A673 (cell line): ENCODE measurements around the gene ARL8A. TPM values are rescaled to one million over a fixed set of nuclear protein-coding genes. Genes with fewer than 3 reads are reported as not detected.

ENCODE experiments used
- BruUV-seq: library from RNA; stranded (reverse); fragments of 400-500 nt; replicated peaks from 2 replicates; lab custom pipeline; 2021; lab: Mats Ljungman, UMichigan
- CTCF ChIA-PET: fragments of 300-600 bp; sonication (Branson Sonifier 250); formaldehyde crosslinking; loops from one replicate; lab custom pipeline; 2022; ENCODE audit warnings: antibody characterized with exemption; lab: Charles Lee
- POLR2A ChIA-PET: fragments of 300-600 bp; sonication (Branson Sonifier 250); formaldehyde crosslinking; loops from one replicate; lab custom pipeline; 2022; ENCODE audit warnings: antibody characterized with exemption; ENCODE audit not compliant: low non-redundant PET; lab: Charles Lee
- DNase-seq: peaks from one replicate; pipeline ENCODE4 v3.0.0-alpha.2; 2015; ENCODE audit warnings: low spot score
- H3K27ac ChIP-seq: fragments of 200-600 bp; sonication (generic); 2 replicates; pipeline ENCODE4 v1.5.1; 2016; ENCODE audit warnings: mixed run types, low read depth, mild to moderate bottlenecking, mixed read lengths, antibody characterized with exemption, low read length; ENCODE audit not compliant: poor library complexity, severe bottlenecking
- H3K27me3 ChIP-seq: fragments of 200-600 bp; sonication (generic); replicated peaks from 2 replicates; pipeline ENCODE4 v1.6.1; 2017; ENCODE audit warnings: mixed run types, low read depth, mild to moderate bottlenecking, mixed read lengths, antibody characterized with exemption, low read length; ENCODE audit not compliant: insufficient read depth, poor library complexity
- H3K36me3 ChIP-seq: fragments of 200-600 bp; sonication (generic); 2 replicates; pipeline ENCODE4 v1.6.1; 2016; ENCODE audit warnings: mixed run types, mild to moderate bottlenecking, mixed read lengths, antibody characterized with exemption, low read length; ENCODE audit not compliant: insufficient read depth, poor library complexity, severe bottlenecking
- H3K4me1 ChIP-seq: fragments of 200-600 bp; sonication (generic); 2 replicates; pipeline ENCODE4 v1.6.1; 2017; ENCODE audit warnings: mixed run types, mild to moderate bottlenecking, mixed read lengths, antibody characterized with exemption, low read length; ENCODE audit not compliant: insufficient read depth, poor library complexity, severe bottlenecking
- H3K4me3 ChIP-seq: fragments of 200-600 bp; sonication (generic); 2 replicates; pipeline ENCODE4 v1.5.1; 2016; ENCODE audit warnings: low read depth, mixed run types, mild to moderate bottlenecking, mixed read lengths, low read length; ENCODE audit not compliant: poor library complexity, severe bottlenecking
- H3K9me3 ChIP-seq: fragments of 200-600 bp; sonication (generic); 2 replicates; pipeline ENCODE4 v1.6.1; 2016; ENCODE audit warnings: mixed run types, low read depth, mild to moderate bottlenecking, mixed read lengths, antibody characterized with exemption, low read length; ENCODE audit not compliant: poor library complexity, severe bottlenecking
- CTCF ChIP-seq: fragments of 300-800, 200-600 bp; sonication (generic); conservative IDR thresholded peaks from 2 replicates; pipeline ENCODE4 v1.5.1; 2017; ENCODE audit warnings: low read depth, mild to moderate bottlenecking, antibody characterized with exemption, low read length, moderate library complexity, mixed read lengths
- EZH2 ChIP-seq: fragments of 200-600 bp; sonication (generic); IDR thresholded peaks from 2 replicates; pipeline ENCODE4 v1.6.1; 2017; ENCODE audit warnings: borderline replicate concordance, low read depth, mild to moderate bottlenecking, mixed read lengths, antibody characterized with exemption, low read length; ENCODE audit not compliant: poor library complexity, severe bottlenecking
- intact Hi-C: fragments of 100-400 bp; cut with micrococcal nuclease; formaldehyde crosslinking; loops from one replicate; pipeline ENCODE4 v1.10.0; 2022; ENCODE audit not compliant: unreplicated experiment
- total RNA-seq: library from RNA; stranded (reverse); gene quantifications from 2 replicates; pipeline ENCODE4 v1.2.3, GENCODE V29; 2021

ARL8A gene
- total RNA-seq, 1 experiment from 2014 or later, result 41.9 TPM

GRCh38 chr1:202165942-202166843 lies 21.7 kb upstream of the ARL8A start:
- Histone ChIP-seq H3K4me3 (no peak overlapping the region), H3K27me3 (no peaks in the 10 kb centered on the region), H3K36me3 (no peaks in the 10 kb centered on the region), H3K27ac (no peak overlapping the region), H3K9me3 (no peaks in the 10 kb centered on the region), H3K4me1 (peaks cover 14% of the 10 kb centered on the region)
- CTCF ChIA-PET, result no interaction called here
- TF ChIP-seq EZH2 (no peak), CTCF (no peak)
- intact Hi-C loops, result no loop called here
- DNase-seq, result no peak
- POLR2A ChIA-PET, result no interaction called here
- BruUV-seq, result no TSS peak

GRCh38 chr1:202165267-202165941 lies 20.9 kb upstream of the ARL8A start:
- BruUV-seq, result no TSS peak
- intact Hi-C loops, result no loop called here
- H3K36me3 ChIP-seq, result no peaks in the 10 kb centered on the region
- ChIA-PET POLR2A (no interaction called here), CTCF (no interaction called here)
- H3K9me3 ChIP-seq, result no peaks in the 10 kb centered on the region
- DNase-seq, result no peak
- TF ChIP-seq EZH2 (no peak), CTCF (no peak)
- H3K4me1 ChIP-seq, result peaks cover 19% of the 10 kb centered on the region
- no peak overlapping the region for H3K4me3 ChIP-seq
- H3K27ac ChIP-seq, result no peak overlapping the region
- no peaks in the 10 kb centered on the region for H3K27me3 ChIP-seq

GRCh38 chr1:202164271-202165037 lies 19.9 kb upstream of the ARL8A start:
- intact Hi-C loops, result no loop called here
- ChIA-PET POLR2A (no interaction called here), CTCF (no interaction called here)
- H3K4me3 ChIP-seq, result no peak overlapping the region
- H3K27ac ChIP-seq, result no peak overlapping the region
- peaks cover 26% of the 10 kb centered on the region for H3K4me1 ChIP-seq
- no peaks in the 10 kb centered on the region for H3K9me3 ChIP-seq
- TF ChIP-seq CTCF, result no peak
- TF ChIP-seq EZH2, result no peak
- no peaks in the 10 kb centered on the region for H3K36me3 ChIP-seq
- H3K27me3 ChIP-seq, result no peaks in the 10 kb centered on the region
- no peak for DNase-seq
- no TSS peak for BruUV-seq
